K562 (cell line): Measurements from ENCODE around the gene NR5A1. TPM values are rescaled to one million over a fixed set of nuclear protein-coding genes. Genes with fewer than 3 reads are reported as not detected.

Source experiments
- ATAC-seq: fragments of 200-7000 bp; cut with Tn5 transposase; 3 replicates; pipeline ENCODE4 v1.9.1; 2020; ENCODE audit warnings: moderate library complexity
- BruUV-seq: library from RNA; stranded (reverse); fragments of 400-500 nt; replicated peaks from 2 replicates; lab custom pipeline; 2021; lab: Mats Ljungman, UMichigan
- CTCF ChIA-PET: fragments of 300-600 bp; formaldehyde crosslinking; extraction: SDS; loops from one replicate; lab custom pipeline; 2021; ENCODE audit warnings: low intra/inter-chr PET ratio; lab: Yijun Ruan, JAX
- POLR2A ChIA-PET: fragments of 300-600, 350-650 bp; sonication (Branson Sonifier 250); formaldehyde crosslinking; extraction: SDS; loops from one replicate; lab custom pipeline; 2021; ENCODE audit warnings: antibody characterized with exemption, inconsistent platforms; lab: Yijun Ruan, JAX
- DNase-seq, 4 experiments: peaks; one replicate each; pipeline versions ENCODE4 v3.0.0 to v3.0.0-alpha.2; 2011 to 2018; ENCODE audit warnings: low spot score in 3 of 4, mixed read lengths in 3 of 4; ENCODE audit errors: extremely low read depth in 1 of 4
- FAIRE-seq: peaks from 2 replicates; lab custom pipeline; 2011; peaks lifted over from hg19 to GRCh38; lab: Jason Lieb, UNC
- H2AFZ ChIP-seq: 2 replicates; pipeline ENCODE4 v1.6.0; 2011; ENCODE audit warnings: low read depth, low read length, control low read depth, inconsistent platforms
- H3K27ac ChIP-seq: fragments of 200-600 bp; 3 replicates; pipeline ENCODE4 v1.8.0; 2011; ENCODE audit warnings: low read depth, mild to moderate bottlenecking, control low read depth, inconsistent platforms, low read length, moderate library complexity, mixed read lengths; ENCODE audit errors: extremely low read depth
- H3K27me3 ChIP-seq, 2 experiments: fragments of 300-600 bp in 1 of 2; 2 replicates in 1 of 2; 3 replicates in 1 of 2; pipeline versions ENCODE4 v1.6.0 to v1.8.0; 2011; ENCODE audit warnings: inconsistent platforms in 2 of 2, low read length in 2 of 2, mild to moderate bottlenecking in 1 of 2, mixed read lengths in 1 of 2, moderate library complexity in 1 of 2; ENCODE audit not compliant: control insufficient read depth in 2 of 2, insufficient read depth in 2 of 2
- H3K36me3 ChIP-seq: fragments of 300-600 bp; 3 replicates; pipeline ENCODE4 v1.8.0; 2011; ENCODE audit warnings: mild to moderate bottlenecking, low read length, inconsistent platforms; ENCODE audit not compliant: control insufficient read depth, insufficient read depth
- H3K4me1 ChIP-seq, 2 experiments: fragments of 200-600 bp in 1 of 2; replicated peaks in 1 of 2; 2 replicates in 1 of 2; 3 replicates in 1 of 2; pipeline versions ENCODE4 v1.5.1 to v1.8.0; 2011; ENCODE audit warnings: inconsistent platforms in 2 of 2, low read length in 2 of 2, mild to moderate bottlenecking in 1 of 2, mixed read lengths in 1 of 2, moderate library complexity in 1 of 2; ENCODE audit not compliant: control insufficient read depth in 2 of 2, insufficient read depth in 2 of 2
- H3K4me2 ChIP-seq: 2 replicates; pipeline ENCODE4 v1.6.1; 2011; ENCODE audit warnings: low read length, control low read depth, inconsistent platforms, mixed read lengths; ENCODE audit not compliant: insufficient read depth
- H3K4me3 ChIP-seq: fragments of 200-600 bp; sonication (generic), shearing (Covaris generic); 2 replicates; pipeline ENCODE4 v1.5.1; 2016; ENCODE audit warnings: control low read depth, inconsistent platforms
- H3K79me2 ChIP-seq: fragments of 200-600 bp; 3 replicates; pipeline ENCODE4 v1.8.0; 2011; ENCODE audit warnings: low read length, inconsistent platforms; ENCODE audit not compliant: control insufficient read depth, insufficient read depth
- H3K9ac ChIP-seq, 2 experiments: 2 replicates each; pipeline versions ENCODE4 v1.6.0 to v1.6.1; 2011; ENCODE audit warnings: low read depth in 2 of 2, low read length in 2 of 2, control low read depth in 1 of 2, inconsistent platforms in 1 of 2, mild to moderate bottlenecking in 1 of 2, mixed read lengths in 1 of 2; ENCODE audit not compliant: insufficient read depth in 1 of 2
- H3K9me1 ChIP-seq: one replicate; pipeline ENCODE4 v1.6.0; 2011; ENCODE audit warnings: inconsistent platforms, mild to moderate bottlenecking, low read length, moderate library complexity; ENCODE audit not compliant: control insufficient read depth, insufficient read depth
- H3K9me3 ChIP-seq: replicated peaks from 2 replicates; pipeline ENCODE4 v1.5.1; 2011; ENCODE audit warnings: low read depth, low read length, inconsistent platforms; ENCODE audit not compliant: control insufficient read depth, insufficient read depth
- H4K20me1 ChIP-seq: replicated peaks from 2 replicates; pipeline ENCODE4 v1.6.1; 2011; ENCODE audit warnings: low read length, inconsistent platforms, mixed read lengths; ENCODE audit not compliant: control insufficient read depth, insufficient read depth
- ELF1 ChIP-seq: fragments of 200-800 bp; sonication (Bioruptor generic); IDR thresholded peaks from 2 replicates; pipeline ENCODE4 v1.6.1; 2016; ENCODE audit warnings: missing genetic modification characterization, missing compliant biosample characterization
- RAD21 ChIP-seq, 2 experiments: fragments of 250-450 bp in 1 of 2; fragments of 450-650 bp in 1 of 2; sonication (Bioruptor Pico) in 1 of 2; formaldehyde crosslinking in 1 of 2; IDR thresholded peaks in 1 of 2; conservative IDR thresholded peaks in 1 of 2; 2 replicates each; pipeline versions ENCODE4 v1.4.0 to v1.8.0; 2020 to 2022; ENCODE audit warnings: mild to moderate bottlenecking in 2 of 2, moderate library complexity in 1 of 2
- RCOR1 ChIP-seq, 2 experiments: IDR thresholded peaks; 2 replicates each; pipeline ENCODE4 v1.6.1; 2012; ENCODE audit warnings: low read depth in 2 of 2, low read length in 2 of 2, borderline replicate concordance in 1 of 2, improper control_type of control experiment in 1 of 2
- SRSF7 ChIP-seq: fragments of 200-400 bp; formaldehyde crosslinking; optimal IDR thresholded peaks from 2 replicates; pipeline ENCODE3; 2017; ENCODE audit warnings: mild to moderate bottlenecking, low read depth, low read length
- TRIM28 ChIP-seq: fragments of 450-650 bp; IDR thresholded peaks from 2 replicates; pipeline ENCODE4 v1.6.1; 2017
- ZFP36 ChIP-seq: fragments of 150-350 bp; IDR thresholded peaks from 2 replicates; pipeline ENCODE4 v1.6.1; 2018; ENCODE audit warnings: low read length, low read depth; ENCODE audit not compliant: partially characterized antibody
- ZNF830 ChIP-seq: fragments of 250-450 bp; sonication (Bioruptor Pico); IDR thresholded peaks from 2 replicates; pipeline ENCODE4 v1.5.0; 2021; ENCODE audit warnings: mild to moderate bottlenecking
- ZZZ3 ChIP-seq: fragments of 450-650 bp; IDR thresholded peaks from 2 replicates; pipeline ENCODE4 v1.6.1; 2016; ENCODE audit warnings: antibody characterized with exemption, mild to moderate bottlenecking, moderate library complexity
- whole genome bisulfite sequencing: fragments of 100-300 bp; shearing (Covaris generic); methylation state at CpG from one replicate; pipeline ENCODE4 v1.1.6; 2016; ENCODE audit warnings: low coverage, mixed read lengths; ENCODE audit not compliant: insufficient coverage; ENCODE audit errors: missing lambda C conversion rate; 5-methylcytosine and 5-hydroxymethylcytosine counted together
- in situ Hi-C: fragments of 300-500 bp; cut with MboI; formaldehyde crosslinking; loops from 4 replicates; pipeline ENCODE4 v1.15.0; 2018; ENCODE audit warnings: inconsistent platforms, mixed read lengths
- intact Hi-C: fragments of 100-400 bp; cut with micrococcal nuclease; formaldehyde crosslinking; loops from 2 replicates; pipeline ENCODE4 v1.14.2; 2022
- polyA plus RNA-seq, 8 experiments: library from polyadenylated mRNA; depleted of rRNA in 4 of 8; stranded (reverse) in 5 of 8; unstranded in 3 of 8; fragments of >200 nt; fragmentation: Nextera tagmentation in 2 of 8; fragmentation: Illumina TruSeq in 1 of 8; extraction: Ambion mirVana in 2 of 8; extraction: Trizol in 1 of 8; gene quantifications; 2 replicates each; pipeline versions ENCODE4 v1.2.1 to v1.2.3, GENCODE V29; 2011 to 2014; ENCODE audit warnings: inconsistent platforms in 1 of 8, missing spikeins in 1 of 8
- total RNA-seq, 7 experiments: library from RNA; depleted of rRNA in 6 of 7; stranded (reverse); fragments of >200 nt in 6 of 7; fragmentation: Illumina TruSeq in 2 of 7; extraction: Trizol in 2 of 7; gene quantifications; 2 replicates each; pipeline versions ENCODE4 v1.2.1 to v1.2.3, GENCODE V29; 2011 to 2021; ENCODE audit warnings: low replicate concordance in 1 of 7
- TF ChIP-seq, protein P1 (sequence below): fragments of 250-450 bp; sonication (Bioruptor Pico); IDR thresholded peaks from 2 replicates; pipeline ENCODE4 v1.4.0; 2020; ENCODE audit warnings: borderline replicate concordance

The NR5A1 gene
- total and polyA plus RNA-seq, 9 of the 15 experiments (the other 6 are each of a cell fraction or from before 2014, with no cell fraction given) = 0.11 to 0.32 (median 0.20) TPM; not detected in 6

DNA sequence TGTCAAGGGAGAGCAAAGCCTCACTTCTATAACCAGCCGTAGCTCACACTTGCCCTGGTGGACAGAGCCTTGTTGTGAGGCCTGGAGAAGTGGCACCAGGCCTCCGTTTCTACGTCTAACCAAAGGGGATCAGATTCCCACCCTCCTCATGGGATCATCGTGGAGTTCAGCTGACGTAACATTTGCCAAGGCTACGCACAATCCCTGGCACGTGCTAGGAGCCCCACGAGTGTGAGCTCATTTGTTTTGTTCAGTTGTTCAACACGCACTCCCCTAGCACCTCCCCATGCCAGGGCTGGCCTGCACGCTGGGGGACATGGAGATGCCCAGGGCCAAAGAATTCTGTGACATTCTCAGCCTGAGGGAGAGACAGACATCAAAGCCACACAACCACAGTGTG lies 33.9 kb downstream of the NR5A1 start:
- POLR2A ChIA-PET = interaction anchor here (0.5 to 1.3 kb wide), 4 partner anchors 9 to 76 kb away, joined by 3 to 7 read pairs (median 5); no protein-coding TSS in a partner anchor
- TF ChIP-seq RAD21 (CRISPR knock-in tag; conservative IDR thresholded peaks at IDR 0.05 in 1 of 2, IDR thresholded peaks at IDR 0.05 in 1 of 2) = no peak
- TF ChIP-seq RCOR1 (IDR thresholded peaks at IDR 0.05; ENCODE audit: borderline replicate concordance in 1 of 2, low read depth in 2 of 2, low read length in 2 of 2) = no peak
- no peak for TF ChIP-seq ZZZ3
- TF ChIP-seq ZFP36 = no peak
- TF ChIP-seq ZNF830 (CRISPR knock-in tag) = no peak
- TF ChIP-seq ELF1 (tag) = no peak
- TF ChIP-seq SRSF7 = no peak
- TF ChIP-seq, protein P1, sequence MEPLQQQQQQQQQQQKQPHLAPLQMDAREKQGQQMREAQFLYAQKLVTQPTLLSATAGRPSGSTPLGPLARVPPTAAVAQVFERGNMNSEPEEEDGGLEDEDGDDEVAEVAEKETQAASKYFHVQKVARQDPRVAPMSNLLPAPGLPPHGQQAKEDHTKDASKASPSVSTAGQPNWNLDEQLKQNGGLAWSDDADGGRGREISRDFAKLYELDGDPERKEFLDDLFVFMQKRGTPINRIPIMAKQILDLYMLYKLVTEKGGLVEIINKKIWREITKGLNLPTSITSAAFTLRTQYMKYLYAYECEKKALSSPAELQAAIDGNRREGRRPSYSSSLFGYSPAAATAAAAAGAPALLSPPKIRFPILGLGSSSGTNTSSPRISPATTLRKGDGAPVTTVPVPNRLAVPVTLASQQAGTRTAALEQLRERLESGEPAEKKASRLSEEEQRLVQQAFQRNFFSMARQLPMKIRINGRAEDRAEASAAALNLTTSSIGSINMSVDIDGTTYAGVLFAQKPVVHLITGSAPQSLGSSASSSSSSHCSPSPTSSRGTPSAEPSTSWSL (CRISPR knock-in tag) = no peak
- TF ChIP-seq TRIM28 = no peak
- TF ChIP-seq, all 486 proteins: peak for 0
- Histone ChIP-seq H3K27ac (no peak overlapping the region), H3K9me3 (no peaks in the 10 kb centered on the region), H2AFZ (no peak overlapping the region), H3K27me3 (peaks cover 6 to 43% of the 10 kb centered on the region in 2 experiments; a peak in 4 of 5 replicates), H3K36me3 (no peaks in the 10 kb centered on the region), H3K9me1 (no peaks in the 10 kb centered on the region), H3K9ac (peak overlapping the region in 1 of 2 experiments; percentile 58; a peak in 1 of 4 replicates), H3K4me1 (peaks cover 0 to 43% of the 10 kb centered on the region in 2 experiments; a peak in 3 of 5 replicates), H3K79me2 (no peaks in the 10 kb centered on the region), H4K20me1 (peaks cover 14% of the 10 kb centered on the region; the same call in 1 of the 2 replicates), H3K4me2 (no peak overlapping the region), H3K4me3 (no peak overlapping the region)
- in situ Hi-C loops = no loop called here
- CTCF ChIA-PET = no interaction called here
- intact Hi-C loops = no loop called here
- DNase-seq = no peak
- WGBS = 31% methylated on average over 10 of the region's 10 CpGs
- BruUV-seq = no TSS peak
- no peak for FAIRE-seq
- no peak for ATAC-seq
